H1 (cell line): ENCODE data around the gene ROS1. TPM values are rescaled to one million over a fixed set of nuclear protein-coding genes. Genes with fewer than 3 reads are reported as not detected.

ENCODE experiments used
- CTCF ChIA-PET: fragments of 300-600 bp; sonication (Branson Sonifier 250); formaldehyde crosslinking; loops from one replicate; lab custom pipeline; 2021; ENCODE audit not compliant: partially characterized antibody; lab: Charles Lee
- POLR2A ChIA-PET: fragments of 300-600 bp; sonication (Branson Sonifier 250); formaldehyde crosslinking; loops from one replicate; lab custom pipeline; 2021; ENCODE audit warnings: inconsistent platforms; ENCODE audit not compliant: partially characterized antibody; lab: Charles Lee
- DNase-seq, 2 experiments: peaks; one replicate each; pipeline versions ENCODE4 v3.0.0 to v3.0.0-alpha.2; 2010 to 2022; ENCODE audit warnings: low spot score in 2 of 2, low read depth in 1 of 2, mixed read lengths in 1 of 2
- FAIRE-seq: peaks from 2 replicates; lab custom pipeline; 2011; peaks lifted over from hg19 to GRCh38; lab: Jason Lieb, UNC
- H2AFZ ChIP-seq: 2 replicates; pipeline ENCODE4 v1.8.1; 2012; ENCODE audit warnings: low read length, inconsistent platforms
- H2AK5ac ChIP-seq: 2 replicates; pipeline ENCODE4 v1.6.1; 2013; ENCODE audit warnings: low read depth, low read length
- H2BK120ac ChIP-seq: replicated peaks from 2 replicates; pipeline ENCODE3; 2013; ENCODE audit warnings: low read depth, low read length, inconsistent platforms
- H2BK12ac ChIP-seq: 2 replicates; pipeline ENCODE4 v1.6.1; 2013; ENCODE audit warnings: low read depth, low read length
- H2BK15ac ChIP-seq: 2 replicates; pipeline ENCODE4 v1.6.1; 2013; ENCODE audit warnings: low read length
- H2BK20ac ChIP-seq: 2 replicates; pipeline ENCODE4 v1.6.1; 2013; ENCODE audit warnings: low read length
- H2BK5ac ChIP-seq: 2 replicates; pipeline ENCODE4 v1.6.1; 2013; ENCODE audit warnings: low read depth, low read length
- H3K14ac ChIP-seq: 2 replicates; pipeline ENCODE4 v1.6.1; 2013; ENCODE audit warnings: inconsistent platforms; ENCODE audit not compliant: insufficient read length
- H3K18ac ChIP-seq: 2 replicates; pipeline ENCODE4 v1.6.1; 2013; ENCODE audit warnings: low read length; ENCODE audit errors: extremely low read depth
- H3K23ac ChIP-seq: 2 replicates; pipeline ENCODE4 v1.6.1; 2013; ENCODE audit warnings: inconsistent platforms; ENCODE audit not compliant: insufficient read length
- H3K23me2 ChIP-seq: 2 replicates; pipeline ENCODE4 v1.6.1; 2013; ENCODE audit warnings: low read depth, low read length
- H3K27ac ChIP-seq: 2 replicates; pipeline ENCODE4 v1.6.1; 2011; ENCODE audit warnings: low read depth, low read length, inconsistent platforms
- H3K27me3 ChIP-seq, 4 experiments: replicated peaks in 1 of 4; 1 replicate in 1 of 4; 2 replicates in 3 of 4; pipeline versions ENCODE4 v1.6.1 to v1.8.1; 2011 to 2013; ENCODE audit warnings: low read length in 3 of 4, mild to moderate bottlenecking in 3 of 4, inconsistent platforms in 2 of 4, mixed read lengths in 2 of 4, moderate library complexity in 1 of 4; ENCODE audit not compliant: control insufficient read depth in 3 of 4, insufficient read depth in 3 of 4; ENCODE audit errors: extremely low read depth in 1 of 4
- H3K36me3 ChIP-seq, 4 experiments: 2 replicates each; pipeline versions ENCODE4 v1.6.1 to v1.8.1; 2011 to 2013; ENCODE audit warnings: mild to moderate bottlenecking in 4 of 4, low read length in 3 of 4, moderate library complexity in 2 of 4, control low read depth in 1 of 4, inconsistent platforms in 1 of 4; ENCODE audit not compliant: insufficient read depth in 4 of 4, control insufficient read depth in 2 of 4
- H3K4ac ChIP-seq: replicated peaks from 2 replicates; pipeline ENCODE3; 2013; ENCODE audit warnings: low read length, low read depth, mixed read lengths, inconsistent platforms; ENCODE audit not compliant: insufficient read length
- H3K4me1 ChIP-seq, 4 experiments: replicated peaks in 1 of 4; 1 replicate in 1 of 4; 2 replicates in 3 of 4; pipeline versions ENCODE4 v1.6.1 to v1.8.1; 2011 to 2013; ENCODE audit warnings: low read length in 3 of 4, inconsistent platforms in 2 of 4, mixed read lengths in 1 of 4; ENCODE audit not compliant: insufficient read depth in 4 of 4, control insufficient read depth in 3 of 4
- H3K4me2 ChIP-seq, 2 experiments: 2 replicates each; pipeline versions ENCODE4 v1.6.1 to v1.8.1; 2011 to 2013; ENCODE audit warnings: low read depth in 2 of 2, low read length in 2 of 2, control low read depth in 1 of 2, inconsistent platforms in 1 of 2, mild to moderate bottlenecking in 1 of 2; ENCODE audit not compliant: insufficient read depth in 1 of 2
- H3K4me3 ChIP-seq, 4 experiments: fragments of 200-600, 300-600 bp in 1 of 4; sonication (generic), shearing (Covaris generic), sonication (Bioruptor Twin) in 1 of 4; 2 replicates each; pipeline versions ENCODE4 v1.5.1 to v1.8.1; 2011 to 2016; ENCODE audit warnings: low read length in 4 of 4, low read depth in 3 of 4, control low read depth in 2 of 4, inconsistent platforms in 2 of 4, mild to moderate bottlenecking in 2 of 4, mixed read lengths in 1 of 4, moderate library complexity in 1 of 4; ENCODE audit not compliant: insufficient read depth in 2 of 4; ENCODE audit errors: extremely low read depth in 1 of 4
- H3K56ac ChIP-seq: replicated peaks from 2 replicates; pipeline ENCODE3; 2013; ENCODE audit warnings: low read depth, mild to moderate bottlenecking, mixed read lengths, low read length, inconsistent platforms; ENCODE audit not compliant: insufficient read length
- H3K79me1 ChIP-seq: 2 replicates; pipeline ENCODE4 v1.6.1; 2013; ENCODE audit warnings: low read depth, low read length, control low read depth
- H3K79me2 ChIP-seq, 2 experiments: 2 replicates each; pipeline versions ENCODE4 v1.6.1 to v1.8.1; 2012 to 2013; ENCODE audit warnings: low read length in 2 of 2, mild to moderate bottlenecking in 2 of 2, inconsistent platforms in 1 of 2; ENCODE audit not compliant: insufficient read depth in 2 of 2, control insufficient read depth in 1 of 2
- H3K9ac ChIP-seq, 4 experiments: replicated peaks in 1 of 4; 1 replicate in 1 of 4; 2 replicates in 3 of 4; pipeline versions ENCODE4 v1.6.1 to v1.8.1; 2011 to 2013; ENCODE audit warnings: low read depth in 3 of 4, low read length in 3 of 4, control low read depth in 2 of 4, mild to moderate bottlenecking in 2 of 4, moderate library complexity in 2 of 4, inconsistent platforms in 1 of 4; ENCODE audit errors: extremely low read depth in 1 of 4
- H3K9me3 ChIP-seq, 2 experiments: 2 replicates each; pipeline versions ENCODE4 v1.6.1 to v1.8.1; 2012 to 2013; ENCODE audit warnings: mild to moderate bottlenecking in 2 of 2, moderate library complexity in 2 of 2, control low read depth in 1 of 2, inconsistent platforms in 1 of 2, low read depth in 1 of 2, low read length in 1 of 2, mixed read lengths in 1 of 2; ENCODE audit not compliant: insufficient read depth in 2 of 2
- H4K20me1 ChIP-seq, 2 experiments: replicated peaks in 1 of 2; 2 replicates each; pipeline versions ENCODE3 to v1.8.1; 2011 to 2013; ENCODE audit warnings: inconsistent platforms in 2 of 2, low read length in 2 of 2, mild to moderate bottlenecking in 1 of 2; ENCODE audit not compliant: insufficient read depth in 2 of 2, control insufficient read depth in 1 of 2
- H4K5ac ChIP-seq: 2 replicates; pipeline ENCODE4 v1.6.1; 2013; ENCODE audit warnings: low read length, low read depth, mixed read lengths, inconsistent platforms; ENCODE audit not compliant: insufficient read length
- H4K8ac ChIP-seq: 2 replicates; pipeline ENCODE4 v1.8.0; 2013; ENCODE audit warnings: mild to moderate bottlenecking, moderate library complexity, low read length, inconsistent platforms; ENCODE audit not compliant: insufficient read depth; ENCODE audit errors: extremely low read depth
- H4K91ac ChIP-seq: replicated peaks from 2 replicates; pipeline ENCODE3; 2013; ENCODE audit warnings: low read length, mixed read lengths, inconsistent platforms; ENCODE audit not compliant: insufficient read length
- BCL11A ChIP-seq, 2 experiments: IDR thresholded peaks; one replicate each; pipeline ENCODE4 v1.6.1; 2011; ENCODE audit warnings: low read depth in 2 of 2, low read length in 2 of 2, mild to moderate bottlenecking in 2 of 2
- KDM1A ChIP-seq: fragments of 200-600, 300-600 bp; sonication (generic); IDR thresholded peaks from 2 replicates; pipeline ENCODE4 v1.7.1; 2016; ENCODE audit warnings: mild to moderate bottlenecking, low read length, borderline replicate concordance
- POLR2A ChIP-seq, 2 experiments: IDR thresholded peaks; 1 replicate in 1 of 2; 2 replicates in 1 of 2; pipeline ENCODE4 v1.6.1; 2011; ENCODE audit warnings: low read depth in 2 of 2, low read length in 2 of 2, mild to moderate bottlenecking in 2 of 2; ENCODE audit errors: control extremely low read depth in 1 of 2
- SP1 ChIP-seq: IDR thresholded peaks from 2 replicates; pipeline ENCODE4 v1.6.1; 2011; ENCODE audit warnings: low read depth, low read length
- TAF7 ChIP-seq: optimal IDR thresholded peaks from 2 replicates; pipeline ENCODE3; 2011; ENCODE audit warnings: low read depth, mild to moderate bottlenecking, inconsistent platforms, low read length, moderate library complexity, borderline replicate concordance
- ZNF274 ChIP-seq: IDR thresholded peaks from 2 replicates; pipeline ENCODE4 v1.7.0; 2012; ENCODE audit warnings: low read length, borderline replicate concordance; ENCODE audit errors: extremely low read depth
- WGBS, 2 experiments: shearing (Covaris generic) in 1 of 2; methylation state at CpG; one replicate each; pipeline versions ENCODE4 v1.1.6 to v1.1.7; 2013 to 2015; ENCODE audit warnings: low lambda C conversion rate in 2 of 2, mixed read lengths in 2 of 2, inconsistent platforms in 1 of 2, low coverage in 1 of 2, missing lambda C conversion rate in 1 of 2; ENCODE audit not compliant: insufficient replicate concordance in 2 of 2, insufficient coverage in 1 of 2, insufficient read length in 1 of 2; ENCODE audit errors: extremely low coverage in 1 of 2, missing lambda C conversion rate in 1 of 2; 5-methylcytosine and 5-hydroxymethylcytosine counted together
- polyA plus RNA-seq, 7 experiments: library from polyadenylated mRNA; depleted of rRNA in 3 of 7; stranded (reverse) in 5 of 7; unstranded in 2 of 7; fragments of >200 nt in 5 of 7; fragments of 200-250 nt in 2 of 7; gene quantifications; 1 replicate in 5 of 7; 2 replicates in 1 of 7; 4 replicates in 1 of 7; pipeline versions ENCODE4 v1.2.1 to v1.2.3, GENCODE V29; 2011 to 2013; ENCODE audit warnings: missing spikeins in 2 of 7, mixed read lengths in 2 of 7
- total RNA-seq: library from RNA; stranded (reverse); fragmentation: NEBNext Ultra II Directional; extraction: Animal tissue kit (Norgen Biotek cat#: 25700); gene quantifications from 2 replicates; pipeline ENCODE4 v1.2.1, GENCODE V29; 2021

ROS1 gene
- total and polyA plus RNA-seq, 2 of the 8 experiments (the other 6 are each of a cell fraction or from before 2014, with no cell fraction given): not detected

- H2AFZ ChIP-seq: no peak overlapping the region
- no peak overlapping the region for H2BK5ac ChIP-seq
- no peaks in the 10 kb centered on the region for H4K20me1 ChIP-seq
- H3K4me3 ChIP-seq: no peak overlapping the region
- 89% methylated on average over 3 of the region's 3 CpGs; no CpG with 5 or more reads in 1 of the 2 experiments for WGBS, 2 experiments
- H3K4me1 ChIP-seq: no peaks in the 10 kb centered on the region
- H3K56ac ChIP-seq: no peak overlapping the region
- no peak overlapping the region for H4K8ac ChIP-seq
- H3K9me3 ChIP-seq: no peaks in the 10 kb centered on the region
- H3K79me2 ChIP-seq: no peaks in the 10 kb centered on the region
- CTCF ChIA-PET: interaction anchor here (0.8 to 1.1 kb wide), 2 partner anchors 10 to 31 kb away, joined by 3 read pairs; no protein-coding TSS in a partner anchor
- H3K4me2 ChIP-seq: no peak overlapping the region
- no peak overlapping the region for H2BK120ac ChIP-seq
- no peak overlapping the region for H2BK15ac ChIP-seq
- H4K5ac ChIP-seq: no peak overlapping the region
- no peak overlapping the region for H2BK20ac ChIP-seq
- no peak overlapping the region for H3K27ac ChIP-seq
- no peaks in the 10 kb centered on the region for H3K79me1 ChIP-seq
- H4K91ac ChIP-seq: no peak overlapping the region
- DNase-seq (no peak), FAIRE-seq (no peak)
- no peak overlapping the region for H3K9ac ChIP-seq
- no peak overlapping the region for H3K4ac ChIP-seq
- no peaks in the 10 kb centered on the region for H3K27me3 ChIP-seq
- no peak overlapping the region; the same call in 1 of the 2 replicates for H2BK12ac ChIP-seq
- POLR2A ChIA-PET: no interaction called here
- no peak overlapping the region for H3K23ac ChIP-seq
- H2AK5ac ChIP-seq: no peak overlapping the region
- no peaks in the 10 kb centered on the region for H3K36me3 ChIP-seq
- no peaks in the 10 kb centered on the region for H3K23me2 ChIP-seq
- no peak overlapping the region for H3K18ac ChIP-seq
- no peak overlapping the region for H3K14ac ChIP-seq
- no peak for TF ChIP-seq BCL11A (IDR thresholded peaks at IDR 0.05; ENCODE audit: low read depth in 2 of 2, low read length in 2 of 2)
- TF ChIP-seq SP1: no peak
- TF ChIP-seq ZNF274: no peak
- no peak for TF ChIP-seq TAF7
- TF ChIP-seq KDM1A: no peak
- TF ChIP-seq POLR2A (IDR thresholded peaks at IDR 0.05; ENCODE audit: control extremely low read depth in 1 of 2, low read depth in 2 of 2, low read length in 2 of 2): no peak
These were observed 126.8 kb downstream of the ROS1 start for GRCh38 chr6:117298941-117299340.
